ENCODE data around the gene HJV.
A peak's percentile ranks its signal among the peaks of the same experiment; 100 is the strongest.

Gene HJV

GRCh38 chr1:145986551-145986950 lies 35.0 kb downstream of the HJV start:
- CTCF ChIA-PET, result interaction anchor here (0.6 to 1.2 kb wide), 2 partner anchors 21 to 51 kb away, joined by 4 read pairs; no protein-coding TSS in a partner anchor
- no peak for TF ChIP-seq ZIC2 (tag by site-specific recombination; IDR thresholded peaks at IDR 0.05)
- TF ChIP-seq WT1 (tag by site-specific recombination; IDR thresholded peaks at IDR 0.05), result no peak
- no peak for TF ChIP-seq ZNF768 (tag by site-specific recombination; IDR thresholded peaks at IDR 0.05)
- TF ChIP-seq ZNF121 (tag by site-specific recombination; IDR thresholded peaks at IDR 0.05), result no peak
- no peak for TF ChIP-seq BCL11A (tag by site-specific recombination; IDR thresholded peaks at IDR 0.05; ENCODE audit: low read depth)
- TF ChIP-seq ZXDB (tag by site-specific recombination; IDR thresholded peaks at IDR 0.05), result no peak
- TF ChIP-seq CTCF (tag by site-specific recombination; IDR thresholded peaks at IDR 0.05), result no peak
- no peak for TF ChIP-seq ZNF16 (tag by site-specific recombination; IDR thresholded peaks at IDR 0.05; ENCODE audit: low read depth)
- no peak for TF ChIP-seq ZNF354C (tag by site-specific recombination; IDR thresholded peaks at IDR 0.05; ENCODE audit: borderline replicate concordance, low read depth)
- TF ChIP-seq MZF1 (tag by site-specific recombination; IDR thresholded peaks at IDR 0.05; ENCODE audit: borderline replicate concordance), result no peak
- TF ChIP-seq ZNF549 (tag by site-specific recombination; IDR thresholded peaks at IDR 0.05), result no peak
- no peak for TF ChIP-seq KLF1 (tag by site-specific recombination; IDR thresholded peaks at IDR 0.05)
- no peak for TF ChIP-seq ZNF169 (tag by site-specific recombination; IDR thresholded peaks at IDR 0.05)
- TF ChIP-seq ZNF26 (tag by site-specific recombination; IDR thresholded peaks at IDR 0.05), result no peak
- TF ChIP-seq ZNF544 (tag by site-specific recombination; IDR thresholded peaks at IDR 0.05), result no peak
- no peak for TF ChIP-seq ZNF704 (tag by site-specific recombination; IDR thresholded peaks at IDR 0.05)
- Histone ChIP-seq H3K4me3 (ENCODE audit: low read depth, low read length) (no peak overlapping the region), H3K36me3 (ENCODE audit: control insufficient read depth in 2 of 2, insufficient read depth in 1 of 2, low read length in 2 of 2) (no peaks in the 10 kb centered on the region), H3K4me1 (ENCODE audit: control insufficient read depth, insufficient read depth, low read length) (no peaks in the 10 kb centered on the region), H3K9me3 (ENCODE audit: control insufficient read depth, insufficient read depth, low read depth, low read length) (no peaks in the 10 kb centered on the region), H3K27ac (ENCODE audit: extremely low read depth, low read depth, low read length) (no peak overlapping the region)
- POLR2A ChIA-PET, result interaction anchor here (1.2 kb wide), 1 partner anchor 10 kb away, joined by 3 read pairs; the partner anchor contains the start of gene TXNIP

- no peaks in the 10 kb centered on the region for H3K36me3 ChIP-seq (ENCODE audit: control insufficient read depth in 2 of 2, insufficient read depth in 1 of 2, low read length in 2 of 2)
- CTCF ChIA-PET, result interaction anchor here (0.6 kb wide), 2 partner anchors 50 to 101 kb away, joined by 3 to 4 read pairs; no protein-coding TSS in a partner anchor
- POLR2A ChIA-PET, result interaction anchor here (1.2 kb wide), 1 partner anchor 11 kb away, joined by 3 read pairs; the partner anchor contains the start of gene TXNIP
- H3K9me3 ChIP-seq (ENCODE audit: control insufficient read depth, insufficient read depth, low read depth, low read length), result no peaks in the 10 kb centered on the region
- no peak overlapping the region for H3K4me3 ChIP-seq (ENCODE audit: low read depth, low read length)
- H3K4me1 ChIP-seq (ENCODE audit: control insufficient read depth, insufficient read depth, low read length), result no peaks in the 10 kb centered on the region
- no peak overlapping the region for H3K27ac ChIP-seq (ENCODE audit: extremely low read depth, low read depth, low read length)
- TF ChIP-seq ATF2 (tag by site-specific recombination; IDR thresholded peaks at IDR 0.05; ENCODE audit: low read depth) (peak; percentile 2; the same call in 1 of the 2 replicates), BCL11B (tag by site-specific recombination; IDR thresholded peaks at IDR 0.05; ENCODE audit: low read depth) (no peak), KLF17 (tag by site-specific recombination; IDR thresholded peaks at IDR 0.05) (0 out of 2 replicates have a peak, but pooled peaks have one; percentile 39), MEIS1 (CRISPR knock-in tag; IDR thresholded peaks at IDR 0.05; ENCODE audit: borderline replicate concordance) (no peak), ZNF785 (tag by site-specific recombination; IDR thresholded peaks at IDR 0.05) (no peak), ZNF248 (tag by site-specific recombination; IDR thresholded peaks at IDR 0.05) (no peak), ZNF670 (tag by site-specific recombination; IDR thresholded peaks at IDR 0.05; ENCODE audit: low read depth) (no peak), ZBTB17 (tag by site-specific recombination; IDR thresholded peaks at IDR 0.05) (peak; percentile 20; the same call in 1 of the 2 replicates), ZNF513 (tag by site-specific recombination; IDR thresholded peaks at IDR 0.05) (no peak)
Observed at GRCh38 chr1:145985502-145986439, 35.8 kb downstream of the HJV start.
